ENCODE measurements around the gene AGXT. TPM values are rescaled to one million over a fixed set of nuclear protein-coding genes. Genes with fewer than 3 reads are reported as not detected.

AGXT gene
- total RNA-seq, 2 donors from 2014 or later: 0.59 to 3.0 TPM

DNA sequence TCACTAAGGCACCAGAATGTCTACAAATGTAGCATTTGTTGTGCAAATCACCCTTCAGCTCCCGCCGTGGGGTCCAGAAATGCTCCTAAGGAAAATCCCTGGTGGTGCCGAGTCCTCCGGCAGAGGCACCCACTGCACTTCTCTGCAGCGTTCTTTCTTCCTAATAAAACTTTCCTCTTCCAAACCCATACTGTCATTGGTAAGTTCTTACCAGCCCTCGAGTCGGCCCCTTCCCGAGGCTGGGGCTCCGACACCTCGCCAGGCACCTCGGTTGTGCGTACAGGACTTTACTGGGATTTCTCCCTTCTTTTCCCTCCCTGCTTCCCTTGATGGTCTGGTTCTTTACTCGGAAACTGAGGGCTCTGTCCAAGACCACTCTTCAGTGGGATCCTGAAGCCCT lies 10.3 kb upstream of the AGXT start:
- DNase-seq: no peak
- no peak for ATAC-seq
- intact Hi-C loops (cut with DNase I, micrococcal nuclease): loop anchor here in 1 of 2 donors (10.0 kb wide), 1 partner anchor 376 kb away; no protein-coding TSS in a partner anchor

DNA sequence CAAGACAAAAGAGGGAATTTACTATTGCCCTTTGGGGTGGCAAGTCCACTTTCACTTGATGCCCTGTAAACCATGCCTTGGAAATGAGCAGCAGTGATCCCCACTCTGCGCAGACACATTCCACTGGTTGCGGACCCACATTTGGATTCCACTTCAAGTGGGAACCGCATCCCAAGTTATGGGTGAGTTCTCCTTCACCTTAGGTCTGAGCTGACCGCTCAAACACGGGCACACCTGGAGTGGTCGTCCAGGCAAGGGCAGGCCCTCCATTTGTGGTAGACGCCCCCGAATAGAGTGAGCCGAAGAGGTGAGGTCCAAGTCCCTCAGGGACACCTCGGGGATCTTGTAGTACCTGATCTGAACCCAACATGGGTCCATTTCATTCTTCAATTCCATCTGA lies 9.8 kb upstream of the AGXT start:
- ATAC-seq (no peak), DNase-seq (no peak)
- intact Hi-C loops (cut with DNase I, micrococcal nuclease): loop anchor here in 1 of 2 donors (10.0 kb wide), 1 partner anchor 376 kb away; no protein-coding TSS in a partner anchor

DNA sequence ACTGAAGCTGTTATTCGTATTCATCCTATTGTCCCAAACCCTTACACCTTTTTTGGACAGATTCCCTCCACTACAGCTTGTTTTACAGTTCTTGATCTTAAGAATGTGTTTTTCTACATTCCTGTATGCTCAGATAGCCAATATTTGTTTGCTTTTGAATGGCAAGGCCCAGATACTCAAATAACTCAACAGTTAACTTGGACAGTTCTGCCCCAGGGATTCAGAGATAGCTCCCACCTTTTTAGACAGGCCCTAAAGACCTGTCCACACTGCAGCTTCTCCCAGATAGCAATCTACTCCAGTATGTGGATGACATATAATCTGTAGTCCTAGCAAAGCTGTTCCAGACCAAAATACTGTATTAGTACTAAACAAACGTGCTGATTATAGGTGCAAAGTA lies 7.1 kb upstream of the AGXT start:
- ATAC-seq: no peak

DNA sequence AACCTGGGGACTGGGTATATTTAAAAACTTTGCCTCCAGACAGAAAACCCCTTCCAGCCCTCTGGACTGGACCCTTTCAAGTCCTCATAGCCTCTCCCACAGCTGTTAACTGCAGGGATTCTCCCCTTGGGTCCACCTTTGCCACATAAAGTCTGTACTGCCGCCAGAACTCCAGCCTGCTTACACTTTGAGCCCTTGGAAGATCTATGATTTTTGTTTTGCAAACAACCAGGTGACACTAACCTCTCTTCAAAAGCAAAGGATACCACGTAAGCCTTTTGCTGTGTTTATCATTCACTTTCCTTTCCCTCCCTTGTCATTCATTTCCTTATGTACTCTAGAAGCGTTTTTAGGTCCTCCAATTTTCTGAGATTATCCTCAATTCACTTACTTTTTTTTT lies 4.1 kb upstream of the AGXT start:
- DNase-seq (no peak), ATAC-seq (peak; percentile 43)
- intact Hi-C loops (cut with DNase I, micrococcal nuclease): no loop called here

More for the DNA sequence above, 7.1 kb upstream of the AGXT start:
- DNase-seq: no peak
- intact Hi-C loops (cut with DNase I, micrococcal nuclease): no loop called here

DNA sequence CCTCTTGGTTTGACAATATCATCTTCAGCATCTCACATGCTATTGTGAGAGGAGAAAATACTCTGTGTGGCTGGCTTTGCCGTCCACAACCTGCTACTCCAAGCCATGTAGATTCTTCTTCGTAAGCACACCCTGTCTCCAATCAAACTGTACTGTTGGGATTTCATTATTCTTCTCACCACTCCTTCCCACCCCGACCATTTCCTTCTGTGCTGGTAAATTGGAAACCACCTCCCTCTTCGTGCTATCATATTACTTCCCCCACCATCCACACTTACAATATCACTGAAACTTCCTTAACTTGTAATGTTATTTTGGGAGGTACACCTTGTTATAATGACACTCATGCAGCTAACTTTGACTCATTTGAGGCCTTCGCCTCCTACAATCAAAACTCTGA lies 3.2 kb upstream of the AGXT start:
- intact Hi-C loops (cut with DNase I, micrococcal nuclease): no loop called here
- DNase-seq (no peak), ATAC-seq (no peak)

DNA sequence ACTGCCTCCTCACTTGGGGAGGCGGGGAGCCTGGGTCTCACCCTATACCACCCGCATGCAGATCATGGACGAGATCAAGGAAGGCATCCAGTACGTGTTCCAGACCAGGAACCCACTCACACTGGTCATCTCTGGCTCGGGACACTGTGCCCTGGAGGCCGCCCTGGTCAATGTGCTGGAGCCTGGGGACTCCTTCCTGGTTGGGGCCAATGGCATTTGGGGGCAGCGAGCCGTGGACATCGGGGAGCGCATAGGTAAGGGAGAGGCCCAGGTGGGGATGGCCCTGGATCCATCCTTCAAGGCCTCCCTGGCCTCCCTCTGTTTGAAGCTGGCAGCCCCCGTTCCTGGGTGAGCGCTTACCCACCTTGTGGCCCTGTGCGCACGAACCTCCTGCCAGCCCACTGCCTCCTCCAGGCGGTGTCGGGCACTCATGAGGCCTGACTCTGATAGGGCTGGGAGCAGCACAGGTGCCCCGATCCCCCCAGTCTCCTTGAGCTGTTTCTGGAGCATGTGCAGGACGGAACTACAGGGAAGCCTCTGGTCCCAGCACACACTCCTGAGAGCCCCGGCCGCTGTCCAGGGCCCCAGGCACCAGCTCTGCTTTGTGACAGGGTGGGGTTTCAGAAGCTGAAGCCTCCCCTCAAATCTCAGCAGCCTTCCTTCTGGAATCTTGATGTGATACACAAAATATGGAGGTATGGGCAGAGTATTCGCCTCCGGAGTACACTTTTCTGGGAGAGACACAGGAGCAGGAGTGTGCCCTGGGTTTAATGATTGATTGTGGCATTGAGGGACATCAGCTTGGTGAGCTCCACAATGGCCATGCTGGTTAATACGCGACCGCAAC lies 708 bp downstream of the AGXT start:
- intact Hi-C loops (cut with DNase I, micrococcal nuclease): no loop called here
- DNase-seq (no peak), ATAC-seq (no peak)

DNA sequence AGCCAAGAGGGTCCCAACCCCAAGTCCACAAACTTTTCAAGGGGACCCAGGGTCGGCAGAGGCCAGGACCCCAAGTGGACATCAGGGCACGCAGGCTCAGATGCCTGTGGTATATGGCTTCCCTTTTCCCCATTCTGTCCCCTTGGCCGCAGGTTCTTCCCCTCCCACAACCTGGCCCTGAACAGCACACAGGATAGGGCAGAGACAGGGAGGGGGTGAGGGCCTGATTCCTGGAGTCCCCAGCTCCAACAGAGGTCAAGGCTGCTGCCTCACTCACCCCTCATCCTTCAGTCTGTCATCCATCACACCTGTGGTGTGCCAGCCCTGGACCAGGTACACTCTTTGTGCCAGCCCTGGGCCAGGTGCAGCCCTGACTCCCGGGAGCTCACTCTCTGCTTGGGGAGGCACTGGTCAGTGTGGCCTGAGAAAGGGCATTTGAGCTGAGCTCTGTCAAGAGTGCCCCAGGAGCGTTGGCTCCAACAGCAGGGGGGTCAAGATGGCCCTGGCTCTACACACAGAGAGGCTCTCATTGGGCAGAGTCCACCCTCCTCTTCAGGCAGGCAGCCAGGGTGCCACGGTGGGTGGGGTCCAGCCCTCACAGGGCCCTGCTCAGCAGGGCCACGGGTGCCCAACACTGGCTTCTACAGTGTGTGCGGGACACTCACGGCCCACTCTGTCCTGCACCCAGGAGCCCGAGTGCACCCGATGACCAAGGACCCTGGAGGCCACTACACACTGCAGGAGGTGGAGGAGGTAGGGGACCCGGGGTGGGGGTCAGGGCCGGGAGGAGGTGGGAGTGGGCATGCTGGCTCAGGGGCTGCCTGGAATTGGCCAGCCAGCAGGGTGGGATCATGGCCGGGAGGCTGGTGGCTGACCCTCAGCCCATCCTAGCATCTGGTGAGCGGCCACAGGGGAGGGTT lies 1.6 kb downstream of the AGXT start:
- ATAC-seq (no peak), DNase-seq (no peak)
- intact Hi-C loops (cut with DNase I, micrococcal nuclease): no loop called here

DNA sequence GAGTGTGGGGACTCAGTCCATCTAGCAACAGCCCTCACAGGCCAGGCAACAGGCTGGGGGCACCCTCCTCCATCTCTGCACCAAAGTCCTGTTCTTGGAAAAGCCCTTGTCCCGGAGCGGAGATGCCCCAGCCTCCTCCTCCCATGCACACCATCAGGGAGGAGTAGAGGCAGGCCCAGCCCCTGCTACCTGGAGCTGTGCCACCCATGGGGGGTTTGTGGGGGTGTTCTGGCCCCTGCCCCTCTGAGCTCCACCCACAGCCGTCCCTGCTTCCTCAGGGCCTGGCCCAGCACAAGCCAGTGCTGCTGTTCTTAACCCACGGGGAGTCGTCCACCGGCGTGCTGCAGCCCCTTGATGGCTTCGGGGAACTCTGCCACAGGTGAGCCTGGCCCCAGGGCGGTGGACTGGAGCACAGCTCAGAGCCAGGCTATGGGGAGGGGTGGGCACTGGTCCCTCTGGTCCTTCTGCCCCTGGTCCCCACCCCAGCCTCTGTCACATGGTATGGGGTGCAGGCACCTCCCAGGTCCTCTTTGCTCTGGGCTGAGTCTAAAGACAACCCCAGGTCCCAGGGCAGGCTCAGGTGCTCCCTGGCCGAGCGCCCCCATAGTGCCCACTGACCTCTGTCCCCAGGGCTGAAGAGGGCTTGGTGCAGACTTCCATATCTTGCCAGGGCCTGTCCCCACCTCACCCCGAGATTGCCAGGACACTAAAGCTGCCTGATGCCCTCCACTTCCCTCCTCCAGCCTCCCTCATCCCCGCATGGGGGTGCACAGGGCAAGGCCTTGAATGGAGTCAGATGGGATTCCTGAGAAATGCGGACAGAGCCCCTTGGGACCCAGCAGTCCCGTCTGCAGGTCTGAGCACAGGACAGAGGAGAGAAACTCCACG lies 2.7 kb downstream of the AGXT start:
- intact Hi-C loops (cut with DNase I, micrococcal nuclease): no loop called here
- DNase-seq (no peak), ATAC-seq (no peak)

DNA sequence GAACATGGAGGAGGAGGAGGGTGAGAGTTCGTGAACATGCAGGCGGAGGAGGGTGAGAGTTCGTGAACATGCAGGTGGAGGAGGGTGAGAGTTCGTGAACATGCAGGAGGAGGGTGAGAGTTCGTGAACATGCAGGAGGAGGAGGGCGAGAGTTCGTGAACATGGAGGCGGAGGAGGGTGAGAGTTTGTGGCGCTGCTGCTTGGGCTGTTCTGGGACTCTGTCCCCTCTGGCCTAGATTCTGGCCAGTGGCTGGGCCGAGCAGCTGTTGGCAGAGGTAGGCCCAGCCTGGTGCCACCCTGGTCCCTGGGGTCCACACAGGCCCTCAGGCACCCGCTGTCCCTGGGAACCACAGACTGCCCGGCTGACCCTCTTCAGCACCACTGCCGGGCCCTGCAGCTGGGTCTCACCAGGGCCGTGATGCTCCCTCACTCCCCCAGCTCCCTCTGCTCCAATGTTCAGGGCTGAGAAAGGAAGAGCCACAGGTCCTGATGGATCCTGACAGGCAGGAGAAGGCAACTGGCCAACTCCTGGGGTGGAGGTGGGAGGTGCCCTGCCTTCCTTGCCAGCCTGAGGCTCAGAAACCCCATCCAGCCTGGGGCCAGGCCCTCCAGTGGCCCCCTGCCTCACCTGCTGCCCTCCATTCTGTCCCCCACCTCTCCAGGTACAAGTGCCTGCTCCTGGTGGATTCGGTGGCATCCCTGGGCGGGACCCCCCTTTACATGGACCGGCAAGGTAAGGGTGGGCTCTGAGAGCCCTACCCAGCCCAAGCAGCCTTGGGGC lies 3.9 kb downstream of the AGXT start:
- no peak for ATAC-seq
- intact Hi-C loops (cut with DNase I, micrococcal nuclease): no loop called here
- no peak for DNase-seq

DNA sequence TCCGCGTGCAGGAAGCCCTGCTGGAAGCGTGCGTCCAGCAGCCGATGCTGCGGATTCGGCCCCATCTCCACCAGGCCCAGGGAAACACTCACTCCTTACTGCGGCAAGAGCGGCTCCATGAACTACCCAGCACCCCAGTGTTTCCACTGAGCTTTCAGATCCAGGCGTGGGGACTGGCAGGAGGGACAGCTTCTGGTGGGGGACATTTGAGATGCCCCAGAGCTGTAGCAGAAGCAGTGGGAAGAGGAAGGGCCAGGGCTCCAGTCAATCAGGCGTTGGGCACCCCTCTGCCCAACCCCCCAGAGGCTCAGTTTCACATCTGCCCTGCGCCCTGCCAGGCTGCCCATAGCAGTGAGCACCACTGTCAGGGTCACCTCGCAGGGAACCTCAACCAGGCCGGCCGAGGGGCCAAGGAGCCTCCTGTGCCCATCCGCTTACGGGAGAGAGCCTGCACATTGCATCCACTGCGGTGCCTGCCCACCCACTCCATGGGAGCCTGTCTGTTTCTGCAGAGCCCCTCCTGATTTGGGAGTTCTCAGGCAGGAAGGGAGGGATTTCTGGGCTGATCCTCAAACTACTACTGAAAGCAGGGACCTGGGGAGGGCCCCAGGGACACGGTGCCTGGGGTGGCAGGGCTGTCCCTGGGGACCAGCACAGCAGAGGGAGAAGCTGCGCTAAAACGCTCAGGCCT lies 4.6 kb downstream of the AGXT start:
- no peak for ATAC-seq
- intact Hi-C loops (cut with DNase I, micrococcal nuclease): no loop called here
- DNase-seq: no peak

DNA sequence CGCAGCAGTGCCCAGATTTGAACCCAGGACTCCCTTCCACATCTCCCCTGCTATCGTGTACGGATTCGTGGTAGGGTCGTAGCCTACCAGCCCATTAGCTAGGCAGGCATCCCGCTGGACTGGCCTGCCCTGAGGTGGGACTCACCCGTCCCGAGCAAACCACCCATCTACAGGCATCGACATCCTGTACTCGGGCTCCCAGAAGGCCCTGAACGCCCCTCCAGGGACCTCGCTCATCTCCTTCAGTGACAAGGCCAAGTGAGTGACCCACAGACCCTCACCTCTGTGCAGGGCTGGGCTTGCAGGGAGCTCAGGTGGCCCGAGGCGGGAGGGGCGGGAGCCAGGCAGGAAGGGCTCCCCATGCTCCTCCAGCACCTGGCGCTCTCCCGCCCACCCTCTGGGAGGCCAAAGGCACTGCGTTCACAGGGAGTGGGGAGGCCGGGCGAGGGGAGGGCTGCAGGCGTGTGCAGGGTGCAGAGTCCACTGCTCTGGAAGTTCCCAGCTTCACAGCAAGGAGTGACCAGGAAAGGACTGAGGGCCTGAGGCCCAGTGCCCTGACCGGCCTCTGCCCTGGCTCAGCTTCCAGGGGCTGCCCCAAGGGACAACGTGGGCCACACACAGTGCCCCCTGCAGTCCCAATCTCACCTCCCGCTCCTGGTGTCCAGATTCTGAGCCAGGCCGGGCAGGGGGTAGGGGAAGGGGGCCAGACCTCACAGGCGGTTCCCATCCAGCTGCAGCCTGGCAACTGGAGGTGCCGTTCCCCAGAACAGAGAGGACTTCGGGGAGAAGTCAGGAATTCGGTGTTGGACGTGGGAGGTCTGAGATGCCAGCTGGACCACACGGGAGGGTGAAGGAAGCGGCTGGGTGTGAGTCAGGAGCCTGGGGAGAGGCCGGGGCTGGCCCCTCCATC lies 5.4 kb downstream of the AGXT start:
- ATAC-seq (peak; percentile 83), DNase-seq (peak; percentile 76 to 89)
- intact Hi-C loops (cut with DNase I, micrococcal nuclease): no loop called here

DNA sequence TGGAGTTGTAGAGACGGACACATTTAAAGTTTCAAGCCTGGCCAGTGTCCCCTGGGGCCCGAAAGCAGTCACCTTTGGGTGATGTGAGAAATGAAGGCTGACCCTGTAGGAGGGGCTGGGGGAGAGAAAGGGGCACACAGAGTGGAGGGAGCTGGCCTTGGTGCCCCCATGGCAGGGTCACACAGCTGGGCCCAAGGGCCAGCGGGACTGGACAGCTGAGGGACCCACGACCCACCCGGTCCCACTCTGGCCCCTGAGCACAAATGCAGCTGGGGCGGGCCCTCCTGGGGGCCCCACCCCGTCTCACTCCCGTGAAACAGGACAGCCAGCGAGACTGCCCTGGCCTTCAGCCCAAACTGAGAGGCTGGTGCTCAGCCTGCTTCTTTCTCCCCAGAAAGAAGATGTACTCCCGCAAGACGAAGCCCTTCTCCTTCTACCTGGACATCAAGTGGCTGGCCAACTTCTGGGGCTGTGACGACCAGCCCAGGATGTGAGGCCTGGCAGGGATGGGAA lies 6.1 kb downstream of the AGXT start:
- DNase-seq (peak in 1 of 2 donors; percentile 32), ATAC-seq (no peak)
- intact Hi-C loops (cut with DNase I, micrococcal nuclease): no loop called here

DNA sequence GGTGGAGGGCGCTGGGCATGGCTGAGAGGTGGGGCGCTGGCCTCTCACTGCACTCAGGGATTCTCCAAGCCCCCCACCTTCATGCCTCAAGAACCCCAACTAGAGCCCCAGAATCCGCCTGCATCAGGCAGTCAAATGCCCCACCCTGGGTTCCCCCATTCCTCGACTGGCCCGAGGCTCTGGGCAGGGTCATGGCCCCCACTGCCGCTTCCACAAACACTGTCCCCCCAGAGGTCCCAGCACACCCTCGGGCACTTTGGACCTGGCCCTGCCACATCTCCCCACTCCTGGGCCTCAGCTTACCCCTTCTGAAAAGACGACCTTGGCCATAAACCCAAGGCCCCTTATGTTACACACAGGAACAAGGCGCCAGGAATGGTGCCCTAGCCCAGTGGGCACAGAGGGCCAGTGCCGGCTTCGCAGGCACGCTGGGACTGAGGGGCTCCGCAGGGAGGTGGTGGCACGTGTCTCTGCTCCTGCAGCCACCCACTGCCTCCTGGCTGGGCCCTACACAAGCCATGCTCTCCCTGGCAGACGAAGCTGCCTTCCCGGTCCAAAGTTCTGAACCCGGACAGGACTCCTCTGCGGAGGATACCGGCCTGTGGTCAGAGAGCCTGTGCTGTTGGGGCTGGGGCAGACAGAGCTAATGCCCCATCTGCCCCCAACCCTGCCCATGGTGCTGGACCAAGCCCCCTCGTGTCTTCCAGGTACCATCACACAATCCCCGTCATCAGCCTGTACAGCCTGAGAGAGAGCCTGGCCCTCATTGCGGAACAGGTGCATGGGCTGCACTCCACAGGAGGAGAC lies 6.8 kb downstream of the AGXT start:
- no peak for ATAC-seq
- intact Hi-C loops (cut with DNase I, micrococcal nuclease): no loop called here
- peak in 1 of 2 donors; percentile 25 for DNase-seq

DNA sequence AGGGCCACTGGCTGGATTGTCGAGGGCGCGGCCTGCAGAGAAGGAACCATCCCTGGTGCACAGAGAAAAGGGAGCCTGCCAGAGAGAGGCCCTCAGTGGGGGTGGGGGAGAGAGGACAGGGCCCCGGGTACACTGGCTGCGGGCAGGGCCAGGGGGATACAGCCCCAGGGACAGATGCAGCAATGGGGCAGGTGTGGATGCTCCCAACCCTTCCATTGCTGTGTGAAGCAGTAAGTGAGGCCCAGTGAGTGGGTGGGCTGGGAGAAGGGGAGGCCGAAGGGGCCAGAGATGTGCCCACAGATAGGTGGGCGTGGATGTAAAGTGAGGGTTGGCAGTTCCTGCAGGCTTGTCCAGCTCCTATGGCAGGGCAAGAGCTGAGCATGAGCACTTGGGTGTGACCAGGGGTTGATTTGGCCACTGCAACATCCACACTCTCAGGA lies 7.4 kb downstream of the AGXT start:
- DNase-seq: peak in 1 of 2 donors; percentile 34
- intact Hi-C loops (cut with DNase I, micrococcal nuclease): no loop called here

DNA sequence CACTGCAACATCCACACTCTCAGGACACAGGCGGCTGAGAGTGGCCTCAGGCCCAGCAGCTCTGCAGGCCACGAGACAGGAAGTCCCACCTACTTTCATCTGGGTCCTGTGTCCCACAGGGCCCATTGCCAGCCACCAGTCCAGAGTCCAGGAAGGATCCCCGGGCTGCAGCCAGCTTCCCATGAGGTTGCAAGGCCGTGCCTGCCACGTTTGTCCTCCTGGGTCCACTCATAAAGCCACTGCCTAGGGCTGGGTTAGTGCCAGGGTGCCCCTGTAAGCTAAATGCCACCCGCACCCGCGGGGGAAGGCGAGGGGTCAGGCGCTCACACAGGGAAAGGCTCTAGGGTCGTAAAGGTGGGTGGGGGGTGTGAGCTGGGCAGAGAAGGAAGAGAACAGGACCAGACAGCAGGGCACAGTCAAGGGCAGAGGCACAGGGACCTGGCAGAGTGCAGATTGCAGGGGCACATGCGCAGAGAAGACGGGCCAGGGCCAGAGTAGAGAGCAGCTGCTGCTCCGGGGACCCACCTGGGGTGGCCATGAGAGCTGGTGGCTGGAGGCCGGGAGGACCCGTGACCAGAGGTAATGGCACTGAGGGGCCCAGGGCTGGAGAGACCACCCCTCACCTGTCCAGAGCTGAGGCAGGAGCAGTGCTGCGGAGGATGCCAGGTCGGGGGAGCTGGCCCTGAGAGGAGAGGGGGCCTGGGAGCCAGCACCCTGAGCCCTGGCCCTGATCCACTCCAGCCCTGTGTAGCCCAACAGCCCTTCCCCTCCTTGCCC lies 8.0 kb downstream of the AGXT start:
- ATAC-seq (peak; percentile 80), DNase-seq (peak; percentile 84 to 92)
- intact Hi-C loops (cut with DNase I, micrococcal nuclease): no loop called here

More for the DNA sequence above, 7.4 kb downstream of the AGXT start:
- ATAC-seq: peak; percentile 7

Measured in left colon (tissue), 2 donors.